NCI-H82 (cell line): Measurements from ENCODE around the gene NIPAL3.
"Not testable (repeated sequence)": the region's sequence is repeated elsewhere in the genome, so short reads cannot be mapped to it uniquely, and the experiment has no call there.

ENCODE experiments used
- DNase-seq: peaks from one replicate; lab custom pipeline; 2025; lab: John Stamatoyannopoulos, UW

NIPAL3 gene

DNA sequence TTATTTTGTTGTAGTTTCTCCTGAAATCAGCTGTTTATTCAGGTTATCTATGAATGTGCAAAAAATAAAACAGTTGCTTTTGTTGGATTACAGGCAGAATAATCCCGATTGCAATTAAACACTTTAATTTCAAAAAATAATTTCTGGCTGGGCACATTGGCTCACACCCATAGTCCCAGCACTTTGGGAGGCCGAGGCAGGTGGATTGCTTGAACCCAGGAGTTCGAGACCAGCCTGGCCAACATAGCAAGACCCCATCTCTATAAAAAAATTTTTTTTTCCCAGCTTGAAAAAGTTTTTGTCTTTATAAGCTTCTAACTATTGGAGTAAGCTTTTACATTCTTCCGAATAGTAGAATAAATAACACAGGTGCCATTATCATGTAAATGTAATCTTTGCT is 102.3 kb downstream of the NIPAL3 start:
- no peak for DNase-seq

DNA sequence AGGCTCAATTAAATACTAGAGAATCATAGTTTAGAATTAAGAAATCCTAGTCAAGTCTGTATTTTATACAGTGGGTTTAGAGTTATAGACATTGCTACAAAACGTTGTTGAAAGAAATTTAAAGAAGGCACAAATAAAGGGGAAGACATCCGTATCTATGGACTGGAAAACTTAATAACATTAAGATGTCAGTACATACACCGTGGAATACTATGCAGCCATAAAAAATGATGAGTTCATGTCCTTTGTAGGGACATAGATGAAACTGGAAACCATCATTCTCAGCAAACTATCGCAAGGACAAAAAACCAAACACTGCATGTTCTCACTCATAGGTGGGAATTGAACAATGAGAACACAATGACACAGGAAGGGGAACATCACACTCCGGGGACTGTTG is 104.7 kb downstream of the NIPAL3 start:
- not testable (repeated sequence) for DNase-seq
